ENCODE data around the gene PTTG1.
"Not testable (repeated sequence)": the region's sequence is repeated elsewhere in the genome, so short reads cannot be mapped to it uniquely, and the experiment has no call there.

PTTG1 gene

DNA sequence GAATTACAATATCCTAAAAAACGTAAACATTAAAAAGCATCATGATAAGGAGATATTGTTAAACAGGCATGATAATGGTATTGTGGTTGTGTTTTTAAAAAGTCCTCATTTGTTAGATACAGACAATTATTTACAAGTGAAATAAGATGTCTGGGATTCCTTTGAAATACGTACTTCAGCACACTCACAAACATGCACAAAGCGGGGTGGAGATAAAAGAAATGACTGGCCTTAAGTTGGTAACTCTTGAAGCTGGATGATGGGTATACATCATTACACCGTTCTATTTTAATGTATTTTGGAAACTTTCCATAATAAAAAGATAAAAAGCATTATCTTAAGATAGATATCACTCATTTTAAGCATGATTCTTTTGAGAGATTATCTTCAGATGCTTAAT is 22.8 kb upstream of the PTTG1 start:
- Mint-ChIP-seq H3K4me3 (peak overlapping the region; percentile 93), H3K9me3 (ENCODE audit: low read depth) (no peaks in the 10 kb centered on the region), H3K27me3 (no peaks in the 10 kb centered on the region), H3K27ac (no peak overlapping the region), H3K4me1 (ENCODE audit: low read depth) (peaks cover 22% of the 10 kb centered on the region), H3K36me3 (peaks cover 6% of the 10 kb centered on the region)

- H3K4me3 Mint-ChIP-seq: peak within 1 kb of the TSS; percentile 93
- H3K9me3 Mint-ChIP-seq (ENCODE audit: low read depth): no peaks in the 10 kb centered on the region
- H3K27me3 Mint-ChIP-seq: no peaks in the 10 kb centered on the region
- peaks cover 10% of the 10 kb centered on the region for H3K36me3 Mint-ChIP-seq
- H3K4me1 Mint-ChIP-seq (ENCODE audit: low read depth): peaks cover 22% of the 10 kb centered on the region
- H3K27ac Mint-ChIP-seq: peak within 1 kb of the TSS; percentile 81
Measured at GRCh38 chr5:160399402-160400353, 22.0 kb upstream of the PTTG1 start, which contains the start of gene FAM200C. Gene FAM200C, minus strand, starts transcription at chr5:160400054. Its CDS starts 4,564 bp downstream, at chr5:160395490.

DNA sequence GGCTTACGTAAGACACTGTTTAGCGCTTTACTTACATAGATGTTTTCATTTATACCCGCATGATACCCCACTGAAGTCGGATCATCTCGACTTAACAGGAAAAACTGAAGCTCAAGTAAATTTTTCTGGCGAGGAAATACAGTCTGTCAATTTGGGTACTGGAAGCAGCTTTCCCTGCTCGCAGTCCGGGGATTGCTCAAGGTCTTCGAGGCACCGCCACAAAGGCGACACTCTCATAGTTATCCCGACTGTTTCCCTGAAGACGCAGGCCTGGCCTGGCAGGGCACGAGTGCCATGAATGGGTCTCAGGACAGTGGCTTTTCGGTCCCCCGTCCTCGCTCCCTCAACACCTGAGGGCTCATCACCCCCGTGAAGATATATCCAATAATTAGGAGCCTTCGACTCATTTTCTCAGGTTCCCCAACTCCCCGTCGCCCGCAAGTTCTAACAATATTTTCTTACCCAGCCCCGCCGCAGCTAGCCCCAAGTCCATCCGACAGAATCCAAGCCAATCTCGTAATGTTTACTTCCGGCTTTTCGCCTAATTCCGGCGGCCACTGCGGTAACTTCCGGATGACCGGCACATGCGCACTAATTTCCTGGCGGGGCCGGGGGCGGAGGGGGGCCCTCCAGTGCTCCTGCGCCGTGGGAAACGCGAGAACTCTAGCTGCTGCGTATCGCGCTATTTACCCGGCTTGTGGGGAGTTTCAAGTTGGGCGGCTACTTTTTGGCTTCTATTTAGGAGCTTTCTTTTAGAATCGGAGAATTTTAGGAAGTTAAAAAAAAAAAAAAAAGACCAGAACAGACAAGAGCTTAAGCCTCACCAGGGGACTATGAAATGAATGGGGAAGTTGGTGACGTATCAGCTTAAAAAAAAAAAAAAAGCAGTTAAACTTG is 2.8 kb upstream of the PTTG1 start, which contains the start of gene SLU7:
SLU7 (minus strand) TSS at position 521 of the 897 bp plus-strand sequence. CDS start 3,787 bp downstream, outside the sequence.
- H3K27me3 Mint-ChIP-seq: no peaks in the 10 kb centered on the region
- peaks cover 4% of the 10 kb centered on the region for H3K36me3 Mint-ChIP-seq
- no peaks in the 10 kb centered on the region for H3K9me3 Mint-ChIP-seq (ENCODE audit: low read depth)
- peaks cover 75% of the 10 kb centered on the region for H3K4me1 Mint-ChIP-seq (ENCODE audit: low read depth)
- peak within 1 kb of the TSS; percentile 97 for H3K27ac Mint-ChIP-seq
- H3K4me3 Mint-ChIP-seq: peak within 1 kb of the TSS; percentile 100

GRCh38 chr5:160419458-160420330 is 2.0 kb upstream of the PTTG1 start:
- peak overlapping the region; percentile 97 for H3K27ac Mint-ChIP-seq
- H3K27me3 Mint-ChIP-seq: no peaks in the 10 kb centered on the region
- H3K4me1 Mint-ChIP-seq (ENCODE audit: low read depth): peaks cover 84% of the 10 kb centered on the region
- no peaks in the 10 kb centered on the region for H3K9me3 Mint-ChIP-seq (ENCODE audit: low read depth)
- H3K36me3 Mint-ChIP-seq: peaks cover 4% of the 10 kb centered on the region
- H3K4me3 Mint-ChIP-seq: peak overlapping the region; percentile 100

DNA sequence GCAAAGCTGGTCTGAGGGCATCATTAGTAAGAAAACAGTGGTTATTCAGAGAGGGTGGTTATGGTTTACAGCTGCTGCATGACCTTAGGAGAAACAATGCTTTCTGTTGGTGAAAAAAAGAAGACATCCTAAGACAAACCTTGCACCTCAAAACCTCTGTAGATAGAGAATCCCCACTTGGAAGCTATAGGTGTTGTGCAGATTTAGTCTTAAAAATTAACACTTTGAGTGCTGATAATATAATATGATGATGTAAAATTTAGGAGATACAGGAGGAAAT is 1.4 kb upstream of the PTTG1 start:
- Mint-ChIP-seq H3K36me3 (peaks cover 2% of the 10 kb centered on the region), H3K27ac (no peak overlapping the region), H3K27me3 (no peaks in the 10 kb centered on the region), H3K4me3 (peak overlapping the region; percentile 100), H3K4me1 (ENCODE audit: low read depth) (peaks cover 86% of the 10 kb centered on the region), H3K9me3 (ENCODE audit: low read depth) (no peaks in the 10 kb centered on the region)

- Mint-ChIP-seq H3K36me3 (no peaks in the 10 kb centered on the region), H3K4me3 (peak overlapping the region; percentile 56), H3K4me1 (ENCODE audit: low read depth) (peaks cover 69% of the 10 kb centered on the region), H3K9me3 (ENCODE audit: low read depth) (no peaks in the 10 kb centered on the region), H3K27ac (peak overlapping the region; percentile 46), H3K27me3 (no peaks in the 10 kb centered on the region)
Measured at GRCh38 chr5:160423099-160423498, 1.4 kb downstream of the PTTG1 start.

GRCh38 chr5:160427607-160428006 is 6.0 kb downstream of the PTTG1 start:
- no peak overlapping the region for H3K4me3 Mint-ChIP-seq
- H3K36me3 Mint-ChIP-seq: peaks cover 3% of the 10 kb centered on the region
- H3K27ac Mint-ChIP-seq: no peak overlapping the region
- H3K27me3 Mint-ChIP-seq: no peaks in the 10 kb centered on the region
- H3K9me3 Mint-ChIP-seq (ENCODE audit: low read depth): no peaks in the 10 kb centered on the region
- peaks cover 28% of the 10 kb centered on the region for H3K4me1 Mint-ChIP-seq (ENCODE audit: low read depth)

GRCh38 chr5:160432196-160432595 is 10.5 kb downstream of the PTTG1 start:
- peaks cover 9% of the 10 kb centered on the region for H3K27me3 Mint-ChIP-seq
- no peak overlapping the region for H3K4me3 Mint-ChIP-seq
- H3K4me1 Mint-ChIP-seq (ENCODE audit: low read depth): peaks cover 7% of the 10 kb centered on the region
- H3K27ac Mint-ChIP-seq: no peak overlapping the region
- peaks cover 3% of the 10 kb centered on the region for H3K36me3 Mint-ChIP-seq
- no peaks in the 10 kb centered on the region for H3K9me3 Mint-ChIP-seq (ENCODE audit: low read depth)

DNA sequence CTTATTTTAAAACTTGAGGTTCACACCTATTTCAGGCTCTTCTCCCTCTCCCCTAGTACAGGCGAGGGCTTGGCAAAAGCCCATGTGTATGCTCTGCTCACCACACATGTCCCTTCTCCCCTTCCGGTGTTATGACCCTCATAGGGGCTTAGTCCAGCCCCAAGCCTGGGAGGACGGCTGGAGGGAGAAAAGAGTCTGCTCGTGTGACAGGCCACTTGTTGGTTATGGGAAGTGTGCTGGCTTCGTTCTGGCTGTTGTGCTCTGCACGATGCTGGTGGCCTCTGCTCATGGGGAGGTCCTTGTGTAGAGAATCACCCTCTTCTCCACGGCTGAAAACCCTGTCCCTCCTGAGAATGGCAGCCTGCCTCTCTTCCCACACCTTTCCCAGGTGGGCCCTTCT is 11.1 kb downstream of the PTTG1 start:
- H3K27ac Mint-ChIP-seq: no peak overlapping the region
- H3K9me3 Mint-ChIP-seq (ENCODE audit: low read depth): no peaks in the 10 kb centered on the region
- no peak overlapping the region for H3K4me3 Mint-ChIP-seq
- H3K27me3 Mint-ChIP-seq: peaks cover 9% of the 10 kb centered on the region
- peaks cover 9% of the 10 kb centered on the region for H3K4me1 Mint-ChIP-seq (ENCODE audit: low read depth)
- H3K36me3 Mint-ChIP-seq: peaks cover 3% of the 10 kb centered on the region

DNA sequence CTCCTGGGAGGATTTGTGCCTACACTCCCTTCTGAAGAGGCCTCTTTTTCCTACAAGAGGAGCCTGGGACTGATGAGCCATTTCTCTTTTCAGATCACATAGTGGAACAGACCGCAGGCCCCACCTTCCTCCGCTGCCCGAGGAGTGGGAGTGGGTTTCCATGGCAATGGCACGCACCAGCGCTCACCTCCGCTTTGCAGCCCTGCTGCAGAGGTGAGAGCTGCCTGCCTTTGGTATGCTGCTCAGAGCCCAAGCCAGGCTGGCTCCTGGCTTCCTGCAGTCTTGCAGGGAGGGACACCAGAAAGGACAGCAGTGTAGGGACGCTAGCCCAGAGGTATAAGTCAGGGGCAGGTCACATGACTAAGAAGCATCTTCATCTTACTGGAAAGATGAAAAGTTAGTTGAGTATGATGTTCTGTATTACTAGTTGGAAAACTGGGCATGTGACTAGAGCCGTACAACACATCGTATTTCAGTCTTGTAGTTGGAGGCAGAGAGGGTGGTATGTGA is 12.4 kb downstream of the PTTG1 start:
- H3K27me3 Mint-ChIP-seq: peaks cover 9% of the 10 kb centered on the region
- H3K36me3 Mint-ChIP-seq: peaks cover 1% of the 10 kb centered on the region
- no peaks in the 10 kb centered on the region for H3K9me3 Mint-ChIP-seq (ENCODE audit: low read depth)
- no peak overlapping the region for H3K27ac Mint-ChIP-seq
- peaks cover 17% of the 10 kb centered on the region for H3K4me1 Mint-ChIP-seq (ENCODE audit: low read depth)
- no peak overlapping the region for H3K4me3 Mint-ChIP-seq

GRCh38 chr5:160435532-160435931 is 13.9 kb downstream of the PTTG1 start:
- H3K27ac Mint-ChIP-seq: peak overlapping the region; percentile 3
- H3K4me1 Mint-ChIP-seq (ENCODE audit: low read depth): peaks cover 28% of the 10 kb centered on the region
- H3K4me3 Mint-ChIP-seq: no peak overlapping the region
- H3K36me3 Mint-ChIP-seq: no peaks in the 10 kb centered on the region
- H3K9me3 Mint-ChIP-seq (ENCODE audit: low read depth): no peaks in the 10 kb centered on the region
- peaks cover 9% of the 10 kb centered on the region for H3K27me3 Mint-ChIP-seq

GRCh38 chr5:160436017-160436416 is 14.4 kb downstream of the PTTG1 start:
- peak overlapping the region; percentile 3 for H3K27ac Mint-ChIP-seq
- H3K9me3 Mint-ChIP-seq (ENCODE audit: low read depth): no peaks in the 10 kb centered on the region
- no peaks in the 10 kb centered on the region for H3K36me3 Mint-ChIP-seq
- H3K4me1 Mint-ChIP-seq (ENCODE audit: low read depth): peaks cover 31% of the 10 kb centered on the region
- no peak overlapping the region for H3K4me3 Mint-ChIP-seq
- peaks cover 9% of the 10 kb centered on the region for H3K27me3 Mint-ChIP-seq

DNA sequence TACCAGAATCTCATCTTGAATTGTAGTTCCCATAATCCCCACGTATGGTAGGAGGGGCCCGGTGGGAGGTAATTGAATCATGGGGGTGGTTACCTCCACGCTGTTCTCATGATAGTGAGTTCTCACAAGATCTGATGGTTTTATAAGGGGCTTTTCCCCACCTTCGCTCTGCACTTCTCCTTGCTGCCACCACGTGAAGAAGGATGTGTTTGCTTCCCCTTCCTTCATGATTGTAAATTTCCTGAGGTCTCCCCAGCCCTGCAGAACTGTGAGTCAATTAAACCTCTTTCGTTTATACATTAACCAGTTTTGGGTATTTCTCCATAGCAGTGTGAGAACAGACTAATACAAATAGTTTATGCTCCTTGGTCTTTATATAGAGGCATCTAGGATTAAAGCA is 15.0 kb downstream of the PTTG1 start:
- H3K9me3 Mint-ChIP-seq (ENCODE audit: low read depth); H3K36me3 Mint-ChIP-seq; H3K27me3 Mint-ChIP-seq; H3K4me3 Mint-ChIP-seq: not testable (repeated sequence)
- peak overlapping the region; percentile 38 for H3K27ac Mint-ChIP-seq
- peaks cover 37% of the 10 kb centered on the region for H3K4me1 Mint-ChIP-seq (ENCODE audit: low read depth)

GRCh38 chr5:160437271-160437670 is 15.6 kb downstream of the PTTG1 start:
- peaks cover 9% of the 10 kb centered on the region for H3K27me3 Mint-ChIP-seq
- no peaks in the 10 kb centered on the region for H3K36me3 Mint-ChIP-seq
- peaks cover 39% of the 10 kb centered on the region for H3K4me1 Mint-ChIP-seq (ENCODE audit: low read depth)
- no peak overlapping the region for H3K4me3 Mint-ChIP-seq
- H3K9me3 Mint-ChIP-seq (ENCODE audit: low read depth): no peaks in the 10 kb centered on the region
- peak overlapping the region; percentile 38 for H3K27ac Mint-ChIP-seq

Data from activated naive CD8-positive, alpha-beta T cell (primary cell).